RWPE2 (cell line): Measurements from ENCODE around the gene FGF6.

Experiments
- ATAC-seq: fragments of 200-7000 bp; cut with Tn5 transposase; 3 replicates; pipeline ENCODE4 v1.9.1; 2021; ENCODE audit warnings: low read depth
- DNase-seq: peaks from one replicate; pipeline ENCODE4 v3.0.0-alpha.2; 2020; ENCODE audit warnings: low spot score
- H3K27ac ChIP-seq: fragments of 450-650 bp; 2 replicates; pipeline ENCODE4 v1.5.1; 2017; ENCODE audit warnings: mild to moderate bottlenecking; ENCODE audit not compliant: poor library complexity, severe bottlenecking
- H3K27me3 ChIP-seq: fragments of 250-450 bp; sonication (Bioruptor Pico); 2 replicates; pipeline ENCODE4 v1.5.1; 2021; ENCODE audit warnings: mild to moderate bottlenecking, moderate library complexity; ENCODE audit not compliant: insufficient read depth, poor library complexity, severe bottlenecking
- H3K36me3 ChIP-seq: fragments of 250-450 bp; sonication (Bioruptor Pico); 2 replicates; pipeline ENCODE4 v1.5.1; 2020; ENCODE audit warnings: low read depth, mild to moderate bottlenecking, moderate library complexity
- H3K4me1 ChIP-seq: fragments of 250-450 bp; sonication (Bioruptor Pico); 2 replicates; pipeline ENCODE4 v1.5.1; 2021; ENCODE audit warnings: mild to moderate bottlenecking, moderate library complexity; ENCODE audit not compliant: insufficient read depth, poor library complexity, severe bottlenecking
- H3K4me3 ChIP-seq: fragments of 250-450 bp; sonication (Bioruptor Pico); 2 replicates; pipeline ENCODE4 v1.5.1; 2021; ENCODE audit warnings: mild to moderate bottlenecking, moderate library complexity; ENCODE audit not compliant: severe bottlenecking
- H3K9me3 ChIP-seq: fragments of 250-450 bp; sonication (Bioruptor Pico); 2 replicates; pipeline ENCODE4 v1.5.1; 2021; ENCODE audit warnings: mild to moderate bottlenecking, moderate library complexity; ENCODE audit not compliant: severe bottlenecking
- CTCF ChIP-seq: fragments of 450-650 bp; IDR thresholded peaks from one replicate; pipeline ENCODE4 v1.5.1; 2017; ENCODE audit warnings: mild to moderate bottlenecking, moderate library complexity; ENCODE audit not compliant: poor library complexity, severe bottlenecking

Gene FGF6

GRCh38 chr12:4422985-4423384, 22.6 kb downstream of the FGF6 start:
- DNase-seq (no peak), ATAC-seq (no peak)
- no peaks in the 10 kb centered on the region for H3K4me1 ChIP-seq

GRCh38 chr12:4421590-4422031, 24.0 kb downstream of the FGF6 start:
- peaks cover 28% of the 10 kb centered on the region for H3K27me3 ChIP-seq

More at GRCh38 chr12:4422985-4423384, 22.6 kb downstream of the FGF6 start:
- no peak for TF ChIP-seq CTCF
- Histone ChIP-seq H3K9me3 (no peaks in the 10 kb centered on the region), H3K27ac (no peak overlapping the region), H3K27me3 (peaks cover 14% of the 10 kb centered on the region), H3K36me3 (no peaks in the 10 kb centered on the region), H3K4me3 (no peak overlapping the region)

GRCh38 chr12:4420138-4420670, 25.4 kb downstream of the FGF6 start:
- ATAC-seq, result no peak
- DNase-seq, result no peak
- no peak overlapping the region for H3K4me3 ChIP-seq
- TF ChIP-seq CTCF, result no peak
- no peaks in the 10 kb centered on the region for H3K4me1 ChIP-seq
- H3K27me3 ChIP-seq, result peaks cover 40% of the 10 kb centered on the region
- no peaks in the 10 kb centered on the region for H3K36me3 ChIP-seq
- H3K27ac ChIP-seq, result no peak overlapping the region
- H3K9me3 ChIP-seq, result no peaks in the 10 kb centered on the region

More at GRCh38 chr12:4421590-4422031, 24.0 kb downstream of the FGF6 start:
- Histone ChIP-seq H3K4me3 (no peak overlapping the region), H3K36me3 (no peaks in the 10 kb centered on the region), H3K4me1 (no peaks in the 10 kb centered on the region), H3K27ac (no peak overlapping the region), H3K9me3 (no peaks in the 10 kb centered on the region)
- ATAC-seq (0 out of 3 replicates have a peak, but pooled peaks have one; percentile 45), DNase-seq (no peak)
- TF ChIP-seq CTCF, result peak; percentile 84

GRCh38 chr12:4418913-4419312, 26.7 kb downstream of the FGF6 start:
- no peak for TF ChIP-seq CTCF
- Histone ChIP-seq H3K9me3 (no peaks in the 10 kb centered on the region), H3K27me3 (peaks cover 51% of the 10 kb centered on the region), H3K4me1 (no peaks in the 10 kb centered on the region), H3K4me3 (no peak overlapping the region), H3K27ac (no peak overlapping the region), H3K36me3 (no peaks in the 10 kb centered on the region)
- DNase-seq (no peak), ATAC-seq (no peak)

- H3K27me3 ChIP-seq, result peaks cover 59% of the 10 kb centered on the region
- ATAC-seq (no peak), DNase-seq (no peak)
- H3K4me1 ChIP-seq, result no peaks in the 10 kb centered on the region
- no peak for TF ChIP-seq CTCF
- no peaks in the 10 kb centered on the region for H3K36me3 ChIP-seq
- no peaks in the 10 kb centered on the region for H3K9me3 ChIP-seq
- H3K27ac ChIP-seq, result no peak overlapping the region
- no peak overlapping the region for H3K4me3 ChIP-seq
These were observed 27.7 kb downstream of the FGF6 start for GRCh38 chr12:4417936-4418335.
